ENCODE data around the gene USP5. TPM values are rescaled to one million over a fixed set of nuclear protein-coding genes. Genes with fewer than 3 reads are reported as not detected.

The USP5 gene
- total and polyA plus RNA-seq, 2 of the 8 experiments (the other 6 are each of a cell fraction or from before 2014, with no cell fraction given) = 66.5 to 148 TPM

GRCh38 chr12:6829536-6830220, 22.3 kb upstream of the USP5 start (continued):
- TF ChIP-seq POLR2A (IDR thresholded peaks at IDR 0.05; ENCODE audit: control extremely low read depth in 1 of 2, low read depth in 2 of 2, low read length in 2 of 2) (peak in 1 of 2 experiments; percentile 27; a peak in 1 of 3 replicates), HDAC2 (IDR thresholded peaks at IDR 0.05; ENCODE audit: borderline replicate concordance in 1 of 2, low read depth in 2 of 2, low read length in 2 of 2) (peak in 1 of 2 experiments; percentile 78; a peak in 1 of 4 replicates), PHF8 (conservative IDR thresholded peaks at IDR 0.05; ENCODE audit: low read depth, low read length) (0 out of 2 replicates have a peak, but pooled peaks have one; percentile 1)

Measured in H1 (cell line).